Dermis microvascular lymphatic vessel endothelial cell (primary cell): ENCODE measurements around the gene SYTL5. TPM values are rescaled to one million over a fixed set of nuclear protein-coding genes. Genes with fewer than 3 reads are reported as not detected.

Experiments
- DNase-seq, 2 donors: peaks; one replicate each; pipeline versions ENCODE4 v3.0.0 to v3.0.0-alpha.2; 2010; ENCODE audit warnings: low read depth in 2 of 2
- total RNA-seq: library from RNA; depleted of rRNA; stranded (reverse); fragments of >200 nt; gene quantifications from 2 replicates; pipeline ENCODE4 v1.2.1, GENCODE V29; 2014

SYTL5 gene
- total RNA-seq, 1 donor from 2014 or later = not detected

DNA sequence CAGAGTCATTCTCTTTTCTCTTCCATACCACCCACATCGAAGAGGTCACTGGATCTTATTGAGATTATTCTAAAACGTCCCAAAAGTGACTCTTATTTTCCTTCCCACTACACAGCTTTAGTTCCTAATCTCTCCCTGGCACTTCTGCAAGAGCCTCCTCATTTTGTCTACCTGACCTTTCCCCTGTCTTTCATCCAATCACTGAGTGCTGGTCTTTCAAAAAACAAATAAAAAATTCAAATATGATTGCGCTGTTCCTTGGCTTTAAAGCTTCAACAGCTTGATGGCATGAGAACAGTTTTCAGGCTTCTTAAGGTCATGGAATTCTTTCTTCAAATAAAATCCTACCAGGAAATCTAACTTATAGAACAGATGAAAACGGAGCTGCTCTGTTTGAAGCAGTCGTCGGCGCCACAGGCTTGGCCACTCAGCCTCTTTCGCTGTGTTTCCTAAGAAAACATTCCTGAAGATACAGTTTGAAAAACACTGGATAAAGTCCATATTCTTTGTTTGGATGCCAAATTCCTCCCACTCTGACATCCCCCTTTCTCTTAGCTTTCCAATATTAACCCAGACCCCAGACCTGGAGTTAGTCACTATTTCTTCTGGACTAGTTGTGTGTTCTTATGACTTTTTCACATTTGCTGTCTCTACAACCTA, 12.5 kb downstream of the SYTL5 start:
- DNase-seq = no peak

DNA sequence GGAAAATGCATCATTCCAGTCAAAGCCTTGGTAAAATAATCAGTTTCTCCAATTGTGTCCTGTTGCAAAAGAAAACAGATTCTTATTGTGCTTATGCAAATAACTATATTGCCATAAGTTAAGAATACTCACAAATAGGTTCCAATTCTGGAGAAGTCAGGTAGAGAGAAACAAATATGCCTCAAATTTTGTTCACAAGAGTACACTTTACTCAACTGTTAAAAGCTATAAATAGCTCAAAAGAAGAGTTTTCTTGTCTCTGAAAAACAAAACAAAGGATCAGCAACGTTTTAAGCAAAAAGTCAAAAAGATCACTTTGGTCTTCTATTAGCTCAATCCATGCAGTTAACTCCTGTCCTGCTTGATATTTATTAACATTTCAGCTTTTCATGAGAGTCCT, 21.9 kb downstream of the SYTL5 start:
- DNase-seq = no peak

GRCh38 chrX:38036466-38036865, 30.1 kb downstream of the SYTL5 start:
- DNase-seq = no peak

DNA sequence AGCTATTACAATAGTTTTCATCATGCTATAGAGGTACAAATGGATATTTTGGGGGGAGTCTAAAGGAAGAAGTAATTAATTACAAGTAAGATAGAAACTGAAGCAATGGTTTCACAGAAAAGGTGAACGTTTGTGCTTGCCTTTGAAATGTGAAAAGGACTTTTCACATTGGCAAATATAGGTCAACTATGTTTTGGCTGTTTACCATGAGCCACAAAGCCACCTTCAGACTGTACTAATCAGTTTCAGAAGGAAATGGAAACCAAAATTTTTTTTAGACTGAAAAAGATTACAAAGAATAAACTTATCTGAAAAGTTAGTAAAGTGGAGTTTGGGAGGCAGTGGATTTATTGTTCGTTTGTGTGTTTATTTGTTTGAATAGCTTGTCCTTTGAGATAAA, 32.1 kb downstream of the SYTL5 start:
- no peak for DNase-seq

DNA sequence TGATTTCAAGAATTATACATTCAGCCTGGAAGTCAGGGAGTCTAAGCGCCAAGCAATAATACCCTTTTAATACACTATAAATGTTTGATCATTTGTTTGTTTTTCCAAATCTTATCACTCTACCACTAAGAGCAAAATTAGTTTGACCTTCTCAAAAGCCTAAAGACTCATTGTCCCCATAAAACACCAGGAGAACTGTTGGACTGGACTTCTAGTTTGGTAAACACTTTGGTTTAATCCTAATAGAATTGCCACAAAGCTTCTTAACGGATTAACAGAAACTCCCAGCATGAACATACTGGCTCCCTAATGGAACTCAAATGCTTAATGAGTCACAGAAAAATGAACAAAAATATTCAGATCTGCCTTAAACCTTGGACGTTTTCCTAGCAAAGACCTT, 34.9 kb downstream of the SYTL5 start:
- DNase-seq = no peak

- no peak for DNase-seq
Observed at GRCh38 chrX:38044701-38045100, 38.3 kb downstream of the SYTL5 start.

GRCh38 chrX:38045538-38046096, 39.3 kb downstream of the SYTL5 start:
- DNase-seq = no peak

DNA sequence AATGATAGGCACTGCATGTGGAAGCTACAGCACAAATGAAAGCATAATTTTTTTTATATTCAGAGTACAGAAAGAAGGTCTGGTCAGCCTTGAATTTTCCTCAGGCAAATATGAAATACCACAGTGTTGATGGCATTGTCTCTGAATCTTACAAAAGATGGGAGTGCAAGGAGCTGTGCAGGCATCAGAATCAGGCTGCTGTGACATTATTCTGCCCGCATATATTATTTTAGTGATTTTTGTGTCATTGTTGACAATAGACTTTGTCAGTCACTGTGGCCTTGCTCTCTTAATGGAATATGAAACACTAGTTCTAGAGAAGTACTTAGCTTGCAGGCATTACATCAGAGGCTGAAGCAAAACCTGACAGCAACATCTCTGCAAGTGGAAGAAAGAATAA, 42.5 kb downstream of the SYTL5 start:
- DNase-seq = no peak

DNA sequence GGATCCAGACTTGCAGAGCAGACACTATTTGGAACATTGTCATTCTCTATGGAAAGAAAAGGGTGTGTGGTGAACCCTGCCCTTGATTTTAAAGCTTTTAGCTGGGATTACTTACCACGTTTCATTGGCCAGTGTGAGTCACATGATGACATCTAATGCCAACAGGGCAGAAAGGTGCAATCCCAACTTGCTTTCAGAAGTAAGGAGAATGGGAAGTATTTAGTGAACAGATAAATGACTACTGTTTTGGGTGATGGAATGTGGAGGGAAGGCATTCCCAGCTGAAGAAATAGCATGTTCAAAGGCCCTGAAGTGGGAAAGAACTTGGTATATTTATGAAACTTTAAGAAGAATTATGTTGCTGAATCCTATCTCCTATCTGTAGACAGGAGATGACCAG, 44.5 kb downstream of the SYTL5 start:
- DNase-seq = no peak

GRCh38 chrX:38052096-38052495, 45.7 kb downstream of the SYTL5 start:
- DNase-seq = peak in 1 of 2 donors; percentile 40

DNA sequence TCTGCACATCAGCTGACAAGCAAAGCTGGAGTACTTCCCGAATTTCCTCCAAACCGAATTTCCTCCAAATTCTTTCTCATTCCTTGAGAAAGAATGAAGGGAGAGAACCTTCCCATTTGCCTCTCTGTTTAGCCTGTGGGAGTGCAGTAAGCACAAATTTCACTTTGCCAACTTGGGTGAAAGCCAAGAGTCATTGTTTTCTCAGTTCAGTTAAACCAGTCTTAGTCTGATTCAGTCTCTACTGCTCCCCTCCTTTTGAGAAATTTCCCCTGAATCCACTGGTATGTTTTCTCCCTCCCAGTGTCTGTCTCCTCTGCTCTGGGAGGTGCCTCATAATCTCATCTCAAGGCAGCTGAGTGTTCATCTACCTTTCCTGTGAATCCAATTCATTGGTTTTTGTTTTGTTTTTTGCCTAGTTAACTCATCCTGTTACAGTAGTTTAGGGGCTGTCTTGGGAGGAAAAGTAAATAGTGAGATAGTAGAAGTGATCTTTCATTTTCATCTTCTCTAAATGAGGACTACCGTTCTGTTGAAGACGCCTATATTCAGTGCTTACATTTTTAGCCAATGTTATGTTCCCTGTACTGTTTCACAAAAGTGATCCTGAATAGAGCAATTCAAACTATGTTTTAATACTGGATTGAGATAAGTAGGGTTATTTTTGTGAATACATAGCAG, 49.0 kb downstream of the SYTL5 start:
- peak in 1 of 2 donors; percentile 58 for DNase-seq

- DNase-seq = no peak
Observed at GRCh38 chrX:38060331-38060878, 54.1 kb downstream of the SYTL5 start.

DNA sequence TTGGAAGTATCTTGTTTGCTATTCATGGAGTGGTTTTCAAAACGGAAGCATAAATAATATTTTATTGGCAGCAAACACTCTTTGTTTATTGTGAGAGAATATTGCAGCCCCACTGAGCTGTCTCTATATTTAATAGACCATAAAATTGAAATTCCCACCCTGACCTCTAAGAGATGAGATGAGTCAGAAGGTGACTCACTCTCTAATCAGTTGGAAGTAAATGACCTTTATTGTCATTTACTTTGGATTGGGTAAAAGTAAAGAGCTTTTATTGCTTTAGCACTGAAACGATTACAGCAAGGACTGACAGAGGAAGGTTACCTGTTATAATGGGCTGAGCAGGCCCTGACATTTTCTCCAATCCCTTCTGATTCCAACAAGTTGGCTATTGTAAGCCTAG, 55.0 kb downstream of the SYTL5 start:
- DNase-seq = peak; percentile 12 to 61

DNA sequence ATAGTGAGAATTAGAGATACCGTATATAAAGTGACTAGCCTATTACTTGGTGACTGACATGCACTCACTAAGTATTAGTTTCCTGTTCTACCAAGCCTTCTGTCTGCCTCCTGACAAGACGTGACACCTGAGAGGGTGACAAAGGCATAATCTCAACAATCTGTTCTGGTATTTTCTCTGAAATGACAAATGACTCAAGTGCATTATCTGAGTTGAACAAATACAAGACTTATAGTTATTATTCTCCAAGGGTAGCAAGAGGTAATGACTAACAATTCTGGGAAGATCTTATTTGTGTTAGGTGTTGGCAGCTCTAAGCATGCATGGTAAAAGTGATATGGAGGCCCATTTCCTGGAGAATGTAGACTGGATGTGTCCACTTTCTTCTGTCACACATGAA, 60.6 kb downstream of the SYTL5 start:
- DNase-seq = no peak

- DNase-seq = no peak
Observed at GRCh38 chrX:38069273-38069672, 62.9 kb downstream of the SYTL5 start.

DNA sequence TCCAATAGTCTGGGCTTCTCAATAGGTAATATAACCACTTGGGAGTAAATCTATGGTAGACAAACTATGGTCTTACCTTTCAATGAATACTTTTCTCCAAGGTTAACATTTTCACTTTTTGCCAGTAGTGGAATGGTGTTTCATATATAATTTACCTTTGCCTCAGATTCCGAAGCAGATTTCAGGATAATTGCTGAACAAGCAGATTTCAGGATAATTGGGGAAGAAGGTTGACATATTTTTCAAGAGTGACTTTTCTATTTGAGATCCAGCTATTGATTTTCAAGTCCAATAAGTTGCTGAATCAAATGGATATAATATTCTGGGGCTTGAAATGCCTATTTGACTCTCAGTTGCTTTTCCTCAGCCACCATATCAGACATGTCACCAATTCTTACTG, 63.6 kb downstream of the SYTL5 start:
- no peak for DNase-seq

DNA sequence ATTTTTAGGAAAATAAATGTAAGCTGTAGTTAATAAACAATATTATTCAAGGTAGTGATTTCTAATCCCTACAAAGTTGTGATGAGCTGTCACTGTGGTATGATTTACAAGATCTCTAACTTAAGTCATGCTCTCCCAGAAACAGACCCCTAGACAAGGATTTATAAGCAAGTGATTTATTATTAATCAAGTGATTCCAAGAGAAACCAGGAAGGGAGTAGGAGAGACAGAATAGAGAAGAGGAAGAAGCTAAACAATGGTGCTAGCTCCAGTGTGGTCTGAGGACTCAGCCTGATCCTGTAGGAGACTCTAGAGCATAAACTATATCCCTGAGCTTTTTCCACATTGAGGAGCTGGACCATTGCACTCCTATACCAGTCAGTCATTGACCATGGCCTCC, 73.1 kb downstream of the SYTL5 start:
- no peak for DNase-seq

DNA sequence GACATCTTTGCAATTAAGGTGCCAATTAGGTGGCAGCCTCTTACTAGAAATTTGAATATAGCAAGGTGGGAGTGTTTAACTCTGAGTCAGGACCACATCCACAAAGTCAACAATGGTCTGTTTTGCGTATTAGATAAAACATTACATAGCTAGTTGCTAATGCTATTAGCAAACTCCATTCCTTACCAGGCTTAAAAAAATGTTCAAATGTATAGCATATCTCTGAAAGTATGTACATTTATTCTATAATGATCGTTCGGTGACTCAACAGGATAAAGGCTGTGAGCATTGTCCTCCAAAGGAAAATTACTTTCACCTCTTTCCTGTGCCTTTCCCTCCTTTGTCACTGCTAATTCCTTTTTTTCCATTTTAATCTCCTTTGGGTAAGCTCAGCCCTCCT, 74.5 kb downstream of the SYTL5 start:
- peak in 1 of 2 donors; percentile 0 for DNase-seq

DNA sequence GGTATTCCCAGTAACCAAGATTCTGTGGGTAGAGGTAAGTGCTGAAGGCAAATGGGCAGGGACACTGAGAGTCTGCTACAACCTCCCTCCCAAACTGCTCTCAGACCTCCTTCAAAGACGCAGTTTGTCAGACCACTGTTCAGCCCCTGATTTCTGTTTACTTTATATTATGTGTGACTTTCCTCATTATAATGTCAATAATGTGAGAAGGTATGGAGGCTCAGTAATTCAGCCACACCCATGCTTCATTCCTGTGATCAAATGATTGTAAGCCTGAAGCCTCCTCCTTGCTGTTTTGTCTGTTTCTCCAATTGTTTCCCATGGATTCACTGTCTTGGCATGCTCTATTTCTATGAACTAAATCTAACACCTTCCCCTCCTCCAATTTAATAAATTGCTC, 75.6 kb downstream of the SYTL5 start:
- no peak for DNase-seq

GRCh38 chrX:38082309-38082708, 76.0 kb downstream of the SYTL5 start:
- no peak for DNase-seq

DNA sequence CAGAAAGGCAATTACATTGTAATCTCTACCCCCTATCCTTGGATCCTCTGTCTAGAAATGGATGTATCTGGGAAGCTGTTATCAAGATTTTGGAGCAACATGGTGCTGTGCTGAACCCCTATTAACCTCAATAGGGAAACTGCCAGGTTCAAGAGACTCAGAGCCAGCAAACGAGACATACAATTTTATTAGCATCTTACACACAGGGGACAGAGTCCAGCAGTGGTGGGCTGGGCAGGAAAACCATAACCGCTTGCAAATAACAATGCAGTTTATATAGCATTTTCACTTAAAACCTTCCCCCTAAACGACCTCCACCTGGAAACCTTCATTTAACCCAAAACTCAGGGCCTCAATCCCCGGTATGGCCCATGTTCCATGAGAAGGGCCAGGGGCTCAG, 79.5 kb downstream of the SYTL5 start:
- DNase-seq = no peak

DNA sequence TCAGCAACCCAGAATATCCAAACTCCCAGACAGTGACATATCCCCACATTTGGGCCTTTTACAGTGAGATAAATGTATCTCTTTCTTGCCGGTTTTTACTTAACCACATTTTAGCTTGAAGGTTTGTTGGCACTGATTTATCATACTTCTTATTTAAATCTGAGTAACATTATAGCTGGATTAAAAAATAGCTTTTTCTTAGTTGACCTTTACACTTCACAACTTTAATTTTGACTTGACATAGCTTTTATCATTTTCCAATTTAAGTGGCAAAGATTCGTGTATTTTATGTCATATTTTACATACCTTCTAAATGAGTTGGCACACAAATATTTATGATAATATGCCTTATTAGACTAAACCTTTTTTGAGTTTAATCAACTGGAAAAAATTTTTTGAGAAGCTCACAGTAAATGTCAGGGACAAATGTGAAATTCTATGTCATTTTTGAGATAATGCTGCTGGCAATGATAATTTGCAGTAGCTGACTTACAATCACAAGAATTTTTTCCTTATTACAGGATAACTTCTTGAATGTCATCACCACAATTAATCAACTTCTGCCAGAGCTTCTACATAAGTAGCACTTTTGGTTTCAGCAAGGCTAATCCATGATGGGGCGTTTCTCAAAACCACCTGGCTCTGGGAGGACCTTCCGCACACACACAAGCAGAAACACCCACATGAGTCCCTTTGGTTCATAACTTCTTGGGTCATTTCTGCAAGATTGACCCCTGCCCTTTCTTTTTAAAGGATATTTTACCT, 80.3 kb downstream of the SYTL5 start:
- DNase-seq = no peak
